HG02840 (cell line): ENCODE results near the gene KIF22.

ENCODE experiments used
- ATAC-seq: cut with Tn5 transposase; IDR thresholded peaks from one replicate; pipeline ENCODE4 v1.9.1; 2021; ENCODE audit warnings: mild to moderate bottlenecking, moderate library complexity, moderate number of reproducible peaks; ENCODE audit not compliant: unreplicated experiment, low FRiP score

The KIF22 gene

GRCh38 chr16:29812754-29813643 is 22.4 kb downstream of the KIF22 start:
- ATAC-seq: no peak

GRCh38 chr16:29813644-29814562 is 23.4 kb downstream of the KIF22 start:
- no peak for ATAC-seq

GRCh38 chr16:29814592-29814991 is 24.0 kb downstream of the KIF22 start:
- no peak for ATAC-seq

- no peak for ATAC-seq
Observed at GRCh38 chr16:29815032-29815721, 24.6 kb downstream of the KIF22 start.

- peak; percentile 63 for ATAC-seq
Observed at GRCh38 chr16:29815793-29816693, 25.5 kb downstream of the KIF22 start, which contains the start of gene PAGR1. PAGR1 (plus strand) TSS chr16:29816152; CDS start chr16:29816526, 374 bp downstream.

- ATAC-seq: no peak
Observed at GRCh38 chr16:29816694-29817441, 26.3 kb downstream of the KIF22 start.

- no peak for ATAC-seq
Observed at GRCh38 chr16:29818082-29818481, 27.5 kb downstream of the KIF22 start.

GRCh38 chr16:29819506-29819905 is 29.0 kb downstream of the KIF22 start:
- ATAC-seq: no peak

- no peak for ATAC-seq
Observed at GRCh38 chr16:29820271-29820701, 29.7 kb downstream of the KIF22 start, which contains the start of gene MVP. MVP (plus strand) TSS chr16:29820462; CDS start chr16:29830550, 10,088 bp downstream.

- ATAC-seq: no peak
Observed at GRCh38 chr16:29820730-29821642, 30.4 kb downstream of the KIF22 start.

GRCh38 chr16:29821643-29822115 is 31.1 kb downstream of the KIF22 start:
- ATAC-seq: no peak

- no peak for ATAC-seq
Observed at GRCh38 chr16:29824589-29825144, 34.1 kb downstream of the KIF22 start.

- no peak for ATAC-seq
Observed at GRCh38 chr16:29825145-29826044, 34.8 kb downstream of the KIF22 start.

GRCh38 chr16:29826342-29826695 is 35.8 kb downstream of the KIF22 start:
- no peak for ATAC-seq

GRCh38 chr16:29830774-29831173 is 40.2 kb downstream of the KIF22 start:
- no peak for ATAC-seq

GRCh38 chr16:29831490-29831889 is 40.9 kb downstream of the KIF22 start:
- ATAC-seq: no peak
